Measurements from ENCODE around the gene DERA.

DERA gene

DNA sequence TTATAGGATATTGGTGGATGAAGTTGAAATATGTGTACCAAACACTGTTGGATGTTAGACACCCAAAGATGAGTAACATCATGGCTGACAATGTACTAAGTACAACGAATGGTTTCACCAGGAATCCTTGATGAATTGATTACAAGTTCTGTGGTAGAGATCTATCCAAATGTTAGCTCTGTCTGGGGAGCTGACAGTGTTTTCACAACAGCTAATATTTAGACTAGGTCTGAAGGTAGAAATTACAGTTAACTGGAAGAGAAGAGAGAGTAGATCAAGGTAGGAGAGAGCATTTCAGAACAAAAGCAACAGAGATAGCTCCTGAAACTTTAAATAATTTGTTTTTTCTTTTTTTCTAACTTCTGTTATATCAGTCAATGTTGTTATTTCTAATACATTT lies 44.9 kb downstream of the DERA start:
- H3K4me2 ChIP-seq (ENCODE audit: low read depth, low read length, poor library complexity, severe bottlenecking), result no peak overlapping the region
- no peak overlapping the region for H3K27ac ChIP-seq (ENCODE audit: low read depth, low read length)
- no peaks in the 10 kb centered on the region; the same call in 1 of the 2 replicates for H3K36me3 ChIP-seq (ENCODE audit: low read length)
- no peak overlapping the region for H2AFZ ChIP-seq (ENCODE audit: low read depth, low read length, severe bottlenecking)
- TF ChIP-seq EZH2phosphoT487 (conservative IDR thresholded peaks at IDR 0.05; ENCODE audit: low read length), result no peak
- TF ChIP-seq, protein P1, sequence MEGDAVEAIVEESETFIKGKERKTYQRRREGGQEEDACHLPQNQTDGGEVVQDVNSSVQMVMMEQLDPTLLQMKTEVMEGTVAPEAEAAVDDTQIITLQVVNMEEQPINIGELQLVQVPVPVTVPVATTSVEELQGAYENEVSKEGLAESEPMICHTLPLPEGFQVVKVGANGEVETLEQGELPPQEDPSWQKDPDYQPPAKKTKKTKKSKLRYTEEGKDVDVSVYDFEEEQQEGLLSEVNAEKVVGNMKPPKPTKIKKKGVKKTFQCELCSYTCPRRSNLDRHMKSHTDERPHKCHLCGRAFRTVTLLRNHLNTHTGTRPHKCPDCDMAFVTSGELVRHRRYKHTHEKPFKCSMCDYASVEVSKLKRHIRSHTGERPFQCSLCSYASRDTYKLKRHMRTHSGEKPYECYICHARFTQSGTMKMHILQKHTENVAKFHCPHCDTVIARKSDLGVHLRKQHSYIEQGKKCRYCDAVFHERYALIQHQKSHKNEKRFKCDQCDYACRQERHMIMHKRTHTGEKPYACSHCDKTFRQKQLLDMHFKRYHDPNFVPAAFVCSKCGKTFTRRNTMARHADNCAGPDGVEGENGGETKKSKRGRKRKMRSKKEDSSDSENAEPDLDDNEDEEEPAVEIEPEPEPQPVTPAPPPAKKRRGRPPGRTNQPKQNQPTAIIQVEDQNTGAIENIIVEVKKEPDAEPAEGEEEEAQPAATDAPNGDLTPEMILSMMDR (IDR thresholded peaks at IDR 0.05; ENCODE audit: insufficient read depth, low read length, poor library complexity, severe bottlenecking), result no peak
- H4K20me1 ChIP-seq (ENCODE audit: low read depth, low read length), result no peaks in the 10 kb centered on the region
- no peak overlapping the region for H3K9ac ChIP-seq (ENCODE audit: low read length)
- H3K9me3 ChIP-seq (ENCODE audit: insufficient read depth, low read length), result no peaks in the 10 kb centered on the region
- no peaks in the 10 kb centered on the region for H3K27me3 ChIP-seq (ENCODE audit: low read length)
- no peaks in the 10 kb centered on the region for H3F3A ChIP-seq (ENCODE audit: insufficient read depth)
- H3K4me3 ChIP-seq (ENCODE audit: insufficient read depth, low read length, poor library complexity, severe bottlenecking), result no peak overlapping the region
- no peaks in the 10 kb centered on the region for H3K79me2 ChIP-seq (ENCODE audit: insufficient read depth, low read length)
- no peaks in the 10 kb centered on the region for H3K9me2 ChIP-seq (replicated peaks; ENCODE audit: insufficient read depth, low read length)

GRCh38 chr12:15956413-15957185 lies 45.5 kb downstream of the DERA start:
- Histone ChIP-seq H3K9ac (ENCODE audit: low read length) (no peak overlapping the region), H4K20me1 (ENCODE audit: low read depth, low read length) (no peaks in the 10 kb centered on the region), H3K4me2 (ENCODE audit: low read depth, low read length, poor library complexity, severe bottlenecking) (no peak overlapping the region), H2AFZ (ENCODE audit: low read depth, low read length, severe bottlenecking) (no peak overlapping the region), H3K27me3 (ENCODE audit: low read length) (no peaks in the 10 kb centered on the region), H3K36me3 (ENCODE audit: low read length) (no peaks in the 10 kb centered on the region; the same call in 1 of the 2 replicates), H3F3A (ENCODE audit: insufficient read depth) (no peaks in the 10 kb centered on the region), H3K27ac (ENCODE audit: low read depth, low read length) (no peak overlapping the region), H3K9me2 (replicated peaks; ENCODE audit: insufficient read depth, low read length) (no peaks in the 10 kb centered on the region), H3K79me2 (ENCODE audit: insufficient read depth, low read length) (no peaks in the 10 kb centered on the region), H3K4me3 (ENCODE audit: insufficient read depth, low read length, poor library complexity, severe bottlenecking) (no peak overlapping the region), H3K9me3 (ENCODE audit: insufficient read depth, low read length) (no peaks in the 10 kb centered on the region)
- no peak for TF ChIP-seq EZH2phosphoT487 (conservative IDR thresholded peaks at IDR 0.05; ENCODE audit: low read length)
- TF ChIP-seq, protein P1 (IDR thresholded peaks at IDR 0.05; ENCODE audit: insufficient read depth, low read length, poor library complexity, severe bottlenecking), result no peak

- no peaks in the 10 kb centered on the region; the same call in 1 of the 2 replicates for H3K36me3 ChIP-seq (ENCODE audit: low read length)
Observed at GRCh38 chr12:15962760-15963159, 51.6 kb downstream of the DERA start.

More at GRCh38 chr12:15962760-15963159, 51.6 kb downstream of the DERA start:
- Histone ChIP-seq H3K9ac (ENCODE audit: low read length) (no peak overlapping the region), H3K4me2 (ENCODE audit: low read depth, low read length, poor library complexity, severe bottlenecking) (no peak overlapping the region), H3K4me3 (ENCODE audit: insufficient read depth, low read length, poor library complexity, severe bottlenecking) (no peak overlapping the region), H3K9me3 (ENCODE audit: insufficient read depth, low read length) (no peaks in the 10 kb centered on the region), H3F3A (ENCODE audit: insufficient read depth) (no peaks in the 10 kb centered on the region), H3K27ac (ENCODE audit: low read depth, low read length) (no peak overlapping the region), H3K79me2 (ENCODE audit: insufficient read depth, low read length) (no peaks in the 10 kb centered on the region), H4K20me1 (ENCODE audit: low read depth, low read length) (no peaks in the 10 kb centered on the region), H3K27me3 (ENCODE audit: low read length) (no peaks in the 10 kb centered on the region), H2AFZ (ENCODE audit: low read depth, low read length, severe bottlenecking) (no peak overlapping the region), H3K9me2 (replicated peaks; ENCODE audit: insufficient read depth, low read length) (no peaks in the 10 kb centered on the region)
- no peak for TF ChIP-seq EZH2phosphoT487 (conservative IDR thresholded peaks at IDR 0.05; ENCODE audit: low read length)
- TF ChIP-seq, protein P1 (IDR thresholded peaks at IDR 0.05; ENCODE audit: insufficient read depth, low read length, poor library complexity, severe bottlenecking), result no peak

Data from SU-DHL-6 (cell line).